GM23338 (cell line): ENCODE data around the gene ZMAT1. TPM values are rescaled to one million over a fixed set of nuclear protein-coding genes. Genes with fewer than 3 reads are reported as not detected.

ENCODE experiments used
- ATAC-seq: fragments of 200-7000 bp; cut with Tn5 transposase; 3 replicates; pipeline ENCODE4 v1.9.1; 2020
- DNase-seq: peaks from one replicate; pipeline ENCODE4 v3.0.0-alpha.2; 2015; ENCODE audit warnings: low spot score
- H2AFZ ChIP-seq: fragments of 200-600 bp; sonication (generic); 2 replicates; pipeline ENCODE4 v1.8.0; 2016; ENCODE audit warnings: antibody characterized with exemption, mild to moderate bottlenecking, moderate library complexity
- H3F3A ChIP-seq: fragments of 200-600 bp; sonication (generic); replicated peaks from 2 replicates; pipeline ENCODE4 v1.8.0; 2017; ENCODE audit warnings: antibody characterized with exemption, mixed run types, low read depth
- H3K27ac ChIP-seq: fragments of 200-600 bp; sonication (generic); 2 replicates; pipeline ENCODE4 v1.6.1; 2016; ENCODE audit warnings: low read depth
- H3K27me3 ChIP-seq: fragments of 200-600 bp; sonication (generic); 2 replicates; pipeline ENCODE4 v1.8.0; 2016; ENCODE audit warnings: mild to moderate bottlenecking, mixed run types, moderate library complexity; ENCODE audit not compliant: insufficient read depth
- H3K36me3 ChIP-seq: fragments of 200-600 bp; sonication (generic); 2 replicates; pipeline ENCODE4 v1.8.0; 2016; ENCODE audit warnings: mild to moderate bottlenecking; ENCODE audit not compliant: insufficient read depth
- H3K4me1 ChIP-seq: fragments of 200-600 bp; sonication (generic); 2 replicates; pipeline ENCODE4 v1.8.0; 2016; ENCODE audit warnings: mild to moderate bottlenecking, moderate library complexity; ENCODE audit not compliant: insufficient read depth
- H3K4me2 ChIP-seq: fragments of 200-600 bp; sonication (generic); 2 replicates; pipeline ENCODE4 v1.7.1; 2017; ENCODE audit warnings: mixed run types
- H3K4me3 ChIP-seq: fragments of 200-600 bp; sonication (generic); 2 replicates; pipeline ENCODE4 v1.6.1; 2016; ENCODE audit warnings: mixed run types
- H3K79me2 ChIP-seq: fragments of 200-600 bp; sonication (generic); replicated peaks from 2 replicates; pipeline ENCODE4 v1.8.0; 2017; ENCODE audit warnings: mild to moderate bottlenecking; ENCODE audit not compliant: insufficient read depth
- H3K9me2 ChIP-seq: fragments of 200-600 bp; sonication (generic); 2 replicates; pipeline ENCODE4 v1.8.0; 2017; ENCODE audit not compliant: insufficient read depth
- H4K20me1 ChIP-seq: fragments of 200-600 bp; sonication (generic); replicated peaks from 2 replicates; pipeline ENCODE4 v1.8.0; 2017; ENCODE audit warnings: mild to moderate bottlenecking; ENCODE audit not compliant: insufficient read depth
- H3K27ac Mint-ChIP-seq: 2 replicates; pipeline ENCODE4 v1.8.0; 2020; ENCODE audit warnings: inconsistent platforms, mild to moderate bottlenecking, moderate library complexity, mixed read lengths
- H3K27me3 Mint-ChIP-seq: 3 replicates; pipeline ENCODE4 v1.8.0; 2022; ENCODE audit warnings: low read depth, mild to moderate bottlenecking, moderate library complexity, mixed read lengths, inconsistent platforms; ENCODE audit not compliant: insufficient read depth, poor library complexity
- H3K36me3 Mint-ChIP-seq: 3 replicates; pipeline ENCODE4 v1.8.0; 2021; ENCODE audit warnings: low read depth, mild to moderate bottlenecking, inconsistent platforms, moderate library complexity, mixed read lengths
- H3K4me1 Mint-ChIP-seq: 3 replicates; pipeline ENCODE4 v1.8.0; 2020; ENCODE audit warnings: mild to moderate bottlenecking, inconsistent platforms, mixed read lengths
- H3K4me3 Mint-ChIP-seq: 3 replicates; pipeline ENCODE4 v1.8.0; 2021; ENCODE audit warnings: moderate library complexity, mild to moderate bottlenecking, inconsistent platforms, mixed read lengths
- H3K9me3 Mint-ChIP-seq: 3 replicates; pipeline ENCODE4 v1.8.0; 2020; ENCODE audit warnings: moderate library complexity, mild to moderate bottlenecking, inconsistent platforms, mixed read lengths
- CREB1 ChIP-seq: fragments of 250-450 bp; sonication (Bioruptor Pico); IDR thresholded peaks from 2 replicates; pipeline ENCODE4 v1.5.0; 2020; ENCODE audit warnings: low read depth, mild to moderate bottlenecking, moderate library complexity
- ETS1 ChIP-seq: IDR thresholded peaks from 2 replicates; pipeline ENCODE4 v1.6.1; 2016; ENCODE audit warnings: antibody characterized with exemption
- EZH2 ChIP-seq: fragments of 200-600 bp; sonication (generic); IDR thresholded peaks from one replicate; pipeline ENCODE4 v1.8.0; 2017; ENCODE audit warnings: antibody characterized with exemption, mild to moderate bottlenecking, low read depth; ENCODE audit not compliant: unreplicated experiment
- JUNB ChIP-seq: IDR thresholded peaks from one replicate; pipeline ENCODE4 v1.6.1; 2016; ENCODE audit warnings: antibody characterized with exemption; ENCODE audit not compliant: unreplicated experiment
- NANOG ChIP-seq: IDR thresholded peaks from 2 replicates; pipeline ENCODE4 v1.6.1; 2016; ENCODE audit warnings: antibody characterized with exemption, borderline replicate concordance
- POLR2AphosphoS5 ChIP-seq: IDR thresholded peaks from 2 replicates; pipeline ENCODE4 v1.6.1; 2016; ENCODE audit warnings: antibody characterized with exemption, low read depth
- STAT1 ChIP-seq: IDR thresholded peaks from one replicate; pipeline ENCODE4 v1.6.1; 2016; ENCODE audit warnings: antibody characterized with exemption; ENCODE audit not compliant: unreplicated experiment
- ZNF114 ChIP-seq: fragments of 250-450 bp; sonication (Bioruptor Pico); IDR thresholded peaks from 2 replicates; pipeline ENCODE4 v1.5.0; 2020; ENCODE audit warnings: mild to moderate bottlenecking, moderate library complexity
- ZNF331 ChIP-seq: fragments of 250-450 bp; sonication (Bioruptor Pico); IDR thresholded peaks from 2 replicates; pipeline ENCODE4 v1.5.0; 2020; ENCODE audit warnings: low read depth, mild to moderate bottlenecking, moderate library complexity
- polyA plus RNA-seq: library from polyadenylated mRNA; unstranded; fragments of >200 nt; fragmentation: Nextera tagmentation; extraction: Ambion mirVana; gene quantifications from 2 replicates; pipeline ENCODE4 v1.2.1, GENCODE V29; 2016
- total RNA-seq: library from RNA; depleted of rRNA; stranded (reverse); fragments of >200 nt; shearing (Covaris generic); gene quantifications from 2 replicates; pipeline ENCODE4 v1.2.3, GENCODE V29; 2014
- TF ChIP-seq, protein P1 (sequence below): fragments of 250-450 bp; sonication (Bioruptor Pico); IDR thresholded peaks from 2 replicates; pipeline ENCODE4 v1.5.0; 2020; ENCODE audit warnings: mild to moderate bottlenecking, moderate library complexity
- TF ChIP-seq, protein P2 (sequence below), 2 experiments: fragments of 200-600 bp in 1 of 2; sonication (generic) in 1 of 2; conservative IDR thresholded peaks; 2 replicates each; pipeline versions ENCODE4 v1.5.1 to v1.6.1; 2016 to 2017; ENCODE audit warnings: antibody characterized with exemption in 2 of 2, low read depth in 2 of 2, mild to moderate bottlenecking in 2 of 2, moderate library complexity in 1 of 2

The ZMAT1 gene
- total and polyA plus RNA-seq, 2 experiments from 2014 or later, result 1.5 to 2.2 TPM

DNA sequence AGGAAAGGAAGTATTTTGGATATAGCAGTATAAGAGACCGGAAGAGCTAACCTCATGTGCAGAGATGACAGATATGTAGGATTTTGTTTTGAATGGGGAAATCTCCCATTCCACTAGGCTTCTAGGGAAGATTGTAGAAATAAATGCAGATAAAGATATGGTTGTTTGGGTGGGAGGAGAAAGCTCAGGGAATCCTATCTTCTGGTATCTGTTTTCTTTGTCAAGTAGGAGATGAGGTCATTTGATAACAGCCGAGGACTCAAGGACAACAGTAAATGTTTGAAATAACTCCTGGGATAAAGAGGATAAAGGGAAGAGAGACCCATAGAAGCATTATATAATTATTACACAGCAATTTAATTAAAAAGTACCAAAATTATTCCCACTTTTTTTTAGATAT, 24.7 kb upstream of the ZMAT1 start:
- H2AFZ ChIP-seq, result no peak overlapping the region
- H3K27ac Mint-ChIP-seq, result no peak overlapping the region
- DNase-seq, result no peak
- H4K20me1 ChIP-seq, result no peaks in the 10 kb centered on the region
- peaks cover 4% of the 10 kb centered on the region for H3K27me3 Mint-ChIP-seq
- H3K27ac ChIP-seq, result no peak overlapping the region
- no peaks in the 10 kb centered on the region for H3F3A ChIP-seq
- no peak overlapping the region for H3K4me3 ChIP-seq
- H3K4me3 Mint-ChIP-seq, result no peak overlapping the region
- H3K4me1 ChIP-seq, result peaks cover 8% of the 10 kb centered on the region
- TF ChIP-seq NANOG (no peak), POLR2AphosphoS5 (no peak), JUNB (no peak), ZNF114 (CRISPR knock-in tag) (no peak), STAT1 (no peak), ETS1 (no peak), ZNF331 (no peak), CREB1 (CRISPR knock-in tag) (no peak), EZH2 (no peak)
- TF ChIP-seq, protein P1, sequence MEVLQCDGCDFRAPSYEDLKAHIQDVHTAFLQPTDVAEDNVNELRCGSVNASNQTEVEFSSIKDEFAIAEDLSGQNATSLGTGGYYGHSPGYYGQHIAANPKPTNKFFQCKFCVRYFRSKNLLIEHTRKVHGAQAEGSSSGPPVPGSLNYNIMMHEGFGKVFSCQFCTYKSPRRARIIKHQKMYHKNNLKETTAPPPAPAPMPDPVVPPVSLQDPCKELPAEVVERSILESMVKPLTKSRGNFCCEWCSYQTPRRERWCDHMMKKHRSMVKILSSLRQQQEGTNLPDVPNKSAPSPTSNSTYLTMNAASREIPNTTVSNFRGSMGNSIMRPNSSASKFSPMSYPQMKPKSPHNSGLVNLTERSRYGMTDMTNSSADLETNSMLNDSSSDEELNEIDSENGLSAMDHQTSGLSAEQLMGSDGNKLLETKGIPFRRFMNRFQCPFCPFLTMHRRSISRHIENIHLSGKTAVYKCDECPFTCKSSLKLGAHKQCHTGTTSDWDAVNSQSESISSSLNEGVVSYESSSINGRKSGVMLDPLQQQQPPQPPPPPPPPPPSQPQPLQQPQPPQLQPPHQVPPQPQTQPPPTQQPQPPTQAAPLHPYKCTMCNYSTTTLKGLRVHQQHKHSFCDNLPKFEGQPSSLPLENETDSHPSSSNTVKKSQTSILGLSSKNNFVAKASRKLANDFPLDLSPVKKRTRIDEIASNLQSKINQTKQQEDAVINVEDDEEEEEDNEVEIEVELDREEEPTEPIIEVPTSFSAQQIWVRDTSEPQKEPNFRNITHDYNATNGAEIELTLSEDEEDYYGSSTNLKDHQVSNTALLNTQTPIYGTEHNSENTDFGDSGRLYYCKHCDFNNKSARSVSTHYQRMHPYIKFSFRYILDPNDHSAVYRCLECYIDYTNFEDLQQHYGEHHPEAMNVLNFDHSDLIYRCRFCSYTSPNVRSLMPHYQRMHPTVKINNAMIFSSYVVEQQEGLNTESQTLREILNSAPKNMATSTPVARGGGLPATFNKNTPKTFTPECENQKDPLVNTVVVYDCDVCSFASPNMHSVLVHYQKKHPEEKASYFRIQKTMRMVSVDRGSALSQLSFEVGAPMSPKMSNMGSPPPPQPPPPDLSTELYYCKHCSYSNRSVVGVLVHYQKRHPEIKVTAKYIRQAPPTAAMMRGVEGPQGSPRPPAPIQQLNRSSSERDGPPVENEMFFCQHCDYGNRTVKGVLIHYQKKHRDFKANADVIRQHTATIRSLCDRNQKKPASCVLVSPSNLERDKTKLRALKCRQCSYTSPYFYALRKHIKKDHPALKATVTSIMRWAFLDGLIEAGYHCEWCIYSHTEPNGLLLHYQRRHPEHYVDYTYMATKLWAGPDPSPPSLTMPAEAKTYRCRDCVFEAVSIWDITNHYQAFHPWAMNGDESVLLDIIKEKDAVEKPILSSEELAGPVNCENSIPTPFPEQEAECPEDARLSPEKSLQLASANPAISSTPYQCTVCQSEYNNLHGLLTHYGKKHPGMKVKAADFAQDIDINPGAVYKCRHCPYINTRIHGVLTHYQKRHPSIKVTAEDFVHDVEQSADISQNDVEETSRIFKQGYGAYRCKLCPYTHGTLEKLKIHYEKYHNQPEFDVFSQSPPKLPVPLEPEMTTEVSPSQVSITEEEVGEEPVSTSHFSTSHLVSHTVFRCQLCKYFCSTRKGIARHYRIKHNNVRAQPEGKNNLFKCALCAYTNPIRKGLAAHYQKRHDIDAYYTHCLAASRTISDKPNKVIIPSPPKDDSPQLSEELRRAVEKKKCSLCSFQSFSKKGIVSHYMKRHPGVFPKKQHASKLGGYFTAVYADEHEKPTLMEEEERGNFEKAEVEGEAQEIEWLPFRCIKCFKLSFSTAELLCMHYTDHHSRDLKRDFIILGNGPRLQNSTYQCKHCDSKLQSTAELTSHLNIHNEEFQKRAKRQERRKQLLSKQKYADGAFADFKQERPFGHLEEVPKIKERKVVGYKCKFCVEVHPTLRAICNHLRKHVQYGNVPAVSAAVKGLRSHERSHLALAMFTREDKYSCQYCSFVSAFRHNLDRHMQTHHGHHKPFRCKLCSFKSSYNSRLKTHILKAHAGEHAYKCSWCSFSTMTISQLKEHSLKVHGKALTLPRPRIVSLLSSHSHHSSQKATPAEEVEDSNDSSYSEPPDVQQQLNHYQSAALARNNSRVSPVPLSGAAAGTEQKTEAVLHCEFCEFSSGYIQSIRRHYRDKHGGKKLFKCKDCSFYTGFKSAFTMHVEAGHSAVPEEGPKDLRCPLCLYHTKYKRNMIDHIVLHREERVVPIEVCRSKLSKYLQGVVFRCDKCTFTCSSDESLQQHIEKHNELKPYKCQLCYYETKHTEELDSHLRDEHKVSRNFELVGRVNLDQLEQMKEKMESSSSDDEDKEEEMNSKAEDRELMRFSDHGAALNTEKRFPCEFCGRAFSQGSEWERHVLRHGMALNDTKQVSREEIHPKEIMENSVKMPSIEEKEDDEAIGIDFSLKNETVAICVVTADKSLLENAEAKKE, result no peak
- TF ChIP-seq, protein P2, sequence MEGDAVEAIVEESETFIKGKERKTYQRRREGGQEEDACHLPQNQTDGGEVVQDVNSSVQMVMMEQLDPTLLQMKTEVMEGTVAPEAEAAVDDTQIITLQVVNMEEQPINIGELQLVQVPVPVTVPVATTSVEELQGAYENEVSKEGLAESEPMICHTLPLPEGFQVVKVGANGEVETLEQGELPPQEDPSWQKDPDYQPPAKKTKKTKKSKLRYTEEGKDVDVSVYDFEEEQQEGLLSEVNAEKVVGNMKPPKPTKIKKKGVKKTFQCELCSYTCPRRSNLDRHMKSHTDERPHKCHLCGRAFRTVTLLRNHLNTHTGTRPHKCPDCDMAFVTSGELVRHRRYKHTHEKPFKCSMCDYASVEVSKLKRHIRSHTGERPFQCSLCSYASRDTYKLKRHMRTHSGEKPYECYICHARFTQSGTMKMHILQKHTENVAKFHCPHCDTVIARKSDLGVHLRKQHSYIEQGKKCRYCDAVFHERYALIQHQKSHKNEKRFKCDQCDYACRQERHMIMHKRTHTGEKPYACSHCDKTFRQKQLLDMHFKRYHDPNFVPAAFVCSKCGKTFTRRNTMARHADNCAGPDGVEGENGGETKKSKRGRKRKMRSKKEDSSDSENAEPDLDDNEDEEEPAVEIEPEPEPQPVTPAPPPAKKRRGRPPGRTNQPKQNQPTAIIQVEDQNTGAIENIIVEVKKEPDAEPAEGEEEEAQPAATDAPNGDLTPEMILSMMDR (conservative IDR thresholded peaks at IDR 0.05; ENCODE audit: low read depth in 2 of 2), result no peak
- H3K9me3 Mint-ChIP-seq, result peaks cover 32% of the 10 kb centered on the region
- H3K4me2 ChIP-seq, result no peak overlapping the region
- H3K27me3 ChIP-seq, result peaks cover 24% of the 10 kb centered on the region
- H3K36me3 Mint-ChIP-seq, result peaks cover 96% of the 10 kb centered on the region
- H3K4me1 Mint-ChIP-seq, result peaks cover 53% of the 10 kb centered on the region
- no peaks in the 10 kb centered on the region for H3K79me2 ChIP-seq
- ATAC-seq, result no peak
- no peaks in the 10 kb centered on the region for H3K9me2 ChIP-seq
- no peaks in the 10 kb centered on the region for H3K36me3 ChIP-seq
